SW 1271 (cell line): ENCODE results near the gene WDR91.
"Not testable (repeated sequence)": the region's sequence is repeated elsewhere in the genome, so short reads cannot be mapped to it uniquely, and the experiment has no call there.

Source experiments
- DNase-seq, 2 experiments: peaks; one replicate each; lab custom pipeline; 2025; lab: John Stamatoyannopoulos, UW

WDR91 gene

GRCh38 chr7:135179321-135179925 lies 31.9 kb downstream of the WDR91 start:
- DNase-seq = no peak

DNA sequence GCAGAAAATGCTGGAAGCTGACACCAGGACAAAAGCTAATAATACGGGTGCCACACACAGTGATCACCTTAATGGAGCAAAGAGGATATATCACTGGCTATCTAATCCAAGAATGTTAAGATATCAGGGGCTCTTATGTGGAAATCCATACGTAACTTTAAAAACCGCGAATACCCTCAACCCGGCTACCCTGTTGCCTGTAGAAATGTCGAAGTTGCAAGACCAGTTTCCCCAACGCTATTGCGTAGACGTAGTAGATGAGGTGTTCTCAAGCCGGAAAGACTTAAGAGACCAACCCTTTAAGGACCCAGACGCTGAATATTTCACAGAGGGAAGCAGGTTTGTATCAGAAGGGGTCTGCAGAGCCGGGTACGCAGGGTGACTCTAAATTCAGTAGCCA lies 33.0 kb downstream of the WDR91 start:
- DNase-seq = no peak

- DNase-seq = no peak
These were observed 34.2 kb downstream of the WDR91 start for GRCh38 chr7:135177028-135177696.

DNA sequence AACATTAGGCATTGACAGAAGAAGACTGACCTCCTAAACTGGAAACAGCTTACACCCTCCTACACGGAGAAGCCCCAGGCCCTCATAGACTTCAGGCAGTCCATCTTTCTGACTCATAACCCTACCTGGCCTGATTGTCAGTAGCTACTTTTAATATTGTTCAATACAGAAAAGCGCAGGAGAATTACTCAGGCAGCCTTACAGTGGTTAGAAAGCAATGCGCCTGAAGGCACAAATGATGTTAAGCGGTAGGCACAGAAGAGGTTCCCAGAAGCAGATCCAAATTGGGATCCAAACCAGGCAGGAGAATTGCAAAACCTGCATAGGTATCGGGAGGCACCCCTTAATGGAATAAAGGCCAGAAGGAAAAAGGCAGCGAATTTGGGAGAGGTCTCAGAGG lies 35.4 kb downstream of the WDR91 start:
- no peak for DNase-seq

- no peak for DNase-seq
These were observed 36.4 kb downstream of the WDR91 start for GRCh38 chr7:135174941-135175340.

DNA sequence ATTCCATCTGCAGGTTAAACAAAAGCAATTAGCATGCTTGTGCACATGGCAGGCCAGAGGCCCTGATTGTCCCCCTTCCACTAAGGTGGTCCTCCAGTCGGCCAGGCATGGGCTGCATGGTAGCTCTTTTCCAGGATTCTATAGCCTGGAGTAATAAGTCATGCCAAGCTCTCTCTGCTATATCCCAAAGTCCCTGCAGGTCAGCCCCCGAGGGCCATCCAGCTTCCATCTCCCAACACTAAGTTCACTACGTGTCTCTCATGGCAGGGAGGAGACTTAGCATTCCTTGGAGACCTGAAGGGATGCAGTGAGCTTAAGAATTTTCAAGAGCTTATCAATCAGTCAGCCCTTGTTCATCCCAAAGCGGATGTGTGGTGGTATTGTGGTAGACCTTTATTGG lies 37.4 kb downstream of the WDR91 start:
- not testable (repeated sequence) for DNase-seq

DNA sequence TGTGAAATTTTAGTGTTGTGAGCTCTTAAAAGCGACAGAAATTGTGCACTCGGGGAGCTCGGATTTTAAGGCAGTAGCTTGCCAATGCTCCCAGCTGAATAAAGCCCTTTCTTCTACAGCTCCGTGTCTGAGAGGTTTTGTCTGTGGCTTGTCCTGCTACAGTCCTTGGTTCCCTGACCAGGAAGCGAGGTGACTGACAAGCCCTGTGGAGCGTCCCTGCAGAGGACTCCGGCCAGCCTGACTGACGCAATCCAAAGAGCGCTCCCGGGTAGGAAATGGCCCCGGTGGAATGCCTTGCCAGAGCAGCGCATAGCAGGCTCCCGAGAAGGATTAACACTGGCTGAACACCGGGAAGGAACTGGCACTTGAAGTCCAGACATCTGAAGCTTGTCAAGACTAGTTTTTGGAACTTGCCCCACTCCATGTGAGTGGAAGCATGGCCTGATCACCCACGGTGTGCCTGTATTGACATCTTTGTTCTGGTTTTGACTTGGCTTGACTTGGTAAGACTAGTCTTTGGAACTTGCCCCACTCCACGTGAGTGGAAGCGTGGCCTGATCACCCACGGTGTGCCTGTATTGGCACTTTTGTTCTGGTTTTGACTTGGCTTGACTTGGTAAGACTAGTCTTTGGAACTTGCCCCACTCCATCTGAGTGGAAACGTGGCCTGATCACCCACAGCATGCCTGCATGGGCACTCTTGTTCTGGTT lies 39.6 kb downstream of the WDR91 start:
- not testable (repeated sequence) for DNase-seq

DNA sequence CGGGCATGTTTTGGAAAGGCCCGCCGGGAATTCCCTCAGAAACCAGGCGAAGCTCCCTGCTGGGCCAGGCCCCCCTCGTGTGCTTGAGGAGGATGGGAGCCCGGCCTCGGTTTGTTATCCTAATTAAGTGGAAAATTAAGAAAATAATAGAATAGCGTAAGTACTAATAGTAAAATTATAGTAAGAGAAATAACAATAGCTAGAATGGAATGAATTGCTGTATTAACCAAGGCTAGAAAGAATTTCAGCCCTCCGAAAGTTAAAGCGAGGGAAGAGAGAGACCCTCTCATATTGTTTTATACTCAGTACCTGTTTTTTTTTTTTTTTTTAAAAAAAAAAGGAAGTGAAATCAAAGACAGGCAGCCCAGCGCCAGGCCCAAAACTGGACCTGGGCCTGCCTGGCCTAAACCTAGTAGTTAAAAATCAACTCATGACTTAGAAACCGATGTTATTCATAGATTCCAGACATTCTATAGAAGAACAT lies 40.3 kb downstream of the WDR91 start:
- DNase-seq = not testable (repeated sequence)

DNA sequence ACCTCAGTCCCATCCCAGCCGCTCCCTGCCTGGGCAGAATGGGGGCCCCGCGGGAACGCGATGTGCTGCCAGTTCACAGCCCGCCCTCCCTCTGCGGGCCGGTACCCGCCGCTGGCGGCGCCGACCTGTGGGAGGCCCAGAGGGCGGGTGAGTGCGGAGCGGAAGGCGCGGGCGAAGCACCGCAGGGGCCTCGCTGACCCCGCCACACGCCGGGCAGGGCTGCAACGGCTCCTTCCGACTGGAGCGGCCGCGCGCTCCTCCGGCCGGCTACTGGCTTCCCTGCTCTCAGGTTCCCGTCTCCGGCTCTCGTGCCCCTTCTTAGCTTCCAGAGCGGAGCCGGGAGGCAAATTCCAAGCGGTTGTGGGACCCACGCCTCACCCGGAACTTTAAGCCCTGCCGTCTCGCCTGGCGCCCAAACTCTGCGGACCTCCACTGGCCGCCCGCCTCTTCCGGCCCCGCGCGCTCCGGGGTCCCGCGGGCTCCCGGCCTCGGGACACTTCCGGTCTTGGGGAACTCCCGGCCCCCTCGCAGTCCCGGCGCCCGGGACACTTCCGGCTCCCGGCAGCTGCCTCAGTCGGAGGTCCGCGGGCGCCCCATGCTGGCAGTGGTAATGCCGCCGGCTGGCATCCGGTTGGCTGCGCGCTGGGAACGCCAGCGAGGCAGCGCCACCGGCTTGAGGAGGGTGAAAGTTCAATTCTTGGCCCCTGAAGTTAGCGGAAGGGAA lies 40.9 kb downstream of the WDR91 start, which contains the start of gene CYREN:
TSS of gene CYREN (minus strand) at position 434 of the 724 bp plus-strand sequence. CDS start 1,785 bp downstream, outside the sequence.
- DNase-seq = peak; percentile 79 to 92

- no peak for DNase-seq
These were observed 41.4 kb downstream of the WDR91 start for GRCh38 chr7:135169964-135170273.

DNA sequence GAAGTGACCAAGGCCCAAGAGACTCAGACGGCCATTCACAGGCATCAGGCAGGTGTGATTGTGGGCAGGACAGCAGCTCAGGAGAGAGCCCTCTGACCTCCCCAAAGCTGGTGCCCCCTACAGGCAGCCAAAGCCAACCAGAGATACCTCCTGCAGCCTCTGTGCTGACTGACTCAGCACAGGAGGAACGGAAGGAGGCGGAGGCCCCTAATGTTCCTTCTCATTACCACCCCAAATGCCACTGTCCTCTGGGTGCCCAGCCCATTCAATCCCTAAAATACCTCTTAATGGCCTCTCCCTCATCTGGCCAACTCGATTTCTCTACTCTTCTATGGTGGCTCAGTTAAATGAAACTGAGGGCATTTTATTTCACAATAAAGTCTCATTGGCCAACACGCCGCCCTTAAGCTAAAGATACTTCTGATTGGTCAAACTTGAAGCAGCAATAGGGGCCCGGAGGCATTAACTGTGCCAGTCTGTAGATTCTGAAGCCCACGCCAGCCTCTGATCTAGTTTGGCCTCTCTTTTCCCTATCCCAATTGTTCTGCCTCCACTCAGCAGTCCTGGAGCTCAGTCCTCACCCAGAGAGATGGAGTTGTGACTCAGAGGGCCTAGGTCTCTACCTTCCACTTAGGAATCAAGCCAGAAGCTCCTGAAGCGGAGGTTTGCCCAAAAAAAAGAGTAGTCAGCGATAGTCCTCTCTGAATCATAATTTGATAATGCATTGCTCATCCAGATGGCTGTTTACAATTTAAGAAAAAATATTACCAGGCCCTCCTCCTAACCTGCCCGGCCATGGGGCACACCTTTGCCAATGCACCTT lies 42.0 kb downstream of the WDR91 start:
- DNase-seq = peak; percentile 38 to 50

DNA sequence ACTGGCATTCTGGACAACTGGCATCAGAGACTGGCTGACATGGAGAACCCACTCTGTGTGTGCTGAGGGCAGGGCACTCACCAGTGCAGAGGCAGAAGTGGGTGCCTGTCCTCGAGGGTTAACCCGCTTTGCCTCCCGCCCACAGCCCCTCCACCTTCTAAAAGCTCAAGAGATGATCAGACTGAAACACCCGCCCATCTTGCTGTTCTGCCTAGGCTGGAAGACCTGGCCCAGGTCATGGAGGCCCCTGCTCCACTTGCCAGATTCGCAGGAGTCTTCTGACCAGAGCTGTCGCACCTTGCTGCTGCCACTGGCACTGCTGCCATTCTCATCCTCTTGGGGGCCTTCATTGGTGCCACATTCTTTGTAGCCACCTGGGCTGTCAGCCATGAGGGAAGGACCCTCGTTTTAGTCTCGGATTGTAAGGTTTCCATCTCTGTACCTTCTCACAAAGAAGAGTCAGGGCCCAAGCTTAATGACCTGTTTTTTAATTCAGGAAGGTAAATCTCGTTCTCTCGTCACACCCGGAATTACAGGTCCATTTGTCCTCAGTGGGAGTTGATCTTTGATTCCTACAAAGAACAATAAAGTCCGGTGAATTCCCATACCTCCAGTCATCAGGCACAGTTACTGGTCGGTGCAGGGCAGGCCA lies 42.7 kb downstream of the WDR91 start:
- DNase-seq = no peak

DNA sequence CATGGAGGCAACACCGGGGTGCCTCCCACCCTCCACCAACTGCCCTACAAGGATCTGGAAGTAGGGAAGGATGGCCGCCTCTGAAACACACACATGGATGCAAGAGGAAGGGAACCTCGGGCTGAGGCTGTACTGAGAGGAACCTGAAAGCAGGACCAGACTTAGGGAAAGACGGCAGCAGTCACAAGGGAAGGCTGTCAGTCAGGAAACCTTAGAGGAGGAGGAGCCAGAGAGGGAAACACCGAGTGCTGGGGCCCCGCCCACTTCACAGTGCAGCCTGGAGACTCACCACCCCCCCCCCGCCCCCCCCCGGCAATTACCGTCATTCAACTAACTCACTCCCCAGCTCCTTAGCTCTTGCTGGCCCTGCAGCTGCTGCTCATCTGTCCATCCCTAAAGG lies 43.3 kb downstream of the WDR91 start:
- no peak for DNase-seq

DNA sequence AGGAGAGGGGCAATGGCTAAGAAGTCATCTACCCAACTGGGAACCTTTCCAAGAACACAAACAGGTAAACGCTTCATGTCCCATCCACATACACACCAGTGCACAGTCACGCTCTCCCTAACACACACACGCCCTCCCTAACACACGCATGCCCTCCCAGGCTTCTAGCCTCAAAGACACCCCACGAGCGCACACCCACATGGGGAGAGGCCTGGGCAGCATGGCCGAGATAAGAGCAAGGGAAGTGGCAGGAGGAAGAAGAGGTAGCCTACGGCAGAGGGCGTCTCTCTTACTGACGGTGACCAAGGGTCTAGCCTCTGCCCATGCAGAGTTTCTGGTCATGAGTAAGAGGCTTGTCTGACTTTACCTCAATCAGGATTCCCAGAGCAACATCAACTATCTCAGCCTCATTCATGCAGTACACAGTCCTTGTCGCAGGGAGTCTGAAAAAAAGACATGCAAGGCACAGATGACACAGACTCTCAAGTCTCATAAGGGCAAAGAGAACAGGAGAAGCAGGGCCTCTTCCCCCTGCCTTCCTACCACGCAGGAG lies 43.9 kb downstream of the WDR91 start:
- DNase-seq = no peak

GRCh38 chr7:135166338-135166990 lies 44.9 kb downstream of the WDR91 start:
- no peak for DNase-seq

DNA sequence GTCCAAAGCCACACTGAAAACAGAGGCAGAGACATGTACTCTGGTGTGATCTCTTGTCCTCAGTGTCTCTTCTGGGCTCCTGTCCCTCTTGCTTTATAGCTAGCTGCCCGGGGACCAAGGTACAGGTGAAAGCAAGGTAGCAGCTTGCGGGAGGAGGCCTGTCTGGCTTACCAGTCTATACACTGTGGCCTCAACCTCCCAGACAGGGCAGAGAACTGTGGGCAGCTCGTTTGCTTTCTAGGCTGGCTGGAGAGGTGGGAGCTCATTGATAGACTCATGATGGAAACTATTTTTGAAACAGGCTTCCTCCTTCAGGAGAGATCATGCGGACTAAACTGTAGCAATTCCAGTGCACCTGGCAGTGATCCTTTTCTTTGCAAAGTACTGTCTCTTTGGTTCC lies 45.5 kb downstream of the WDR91 start:
- DNase-seq = no peak

DNA sequence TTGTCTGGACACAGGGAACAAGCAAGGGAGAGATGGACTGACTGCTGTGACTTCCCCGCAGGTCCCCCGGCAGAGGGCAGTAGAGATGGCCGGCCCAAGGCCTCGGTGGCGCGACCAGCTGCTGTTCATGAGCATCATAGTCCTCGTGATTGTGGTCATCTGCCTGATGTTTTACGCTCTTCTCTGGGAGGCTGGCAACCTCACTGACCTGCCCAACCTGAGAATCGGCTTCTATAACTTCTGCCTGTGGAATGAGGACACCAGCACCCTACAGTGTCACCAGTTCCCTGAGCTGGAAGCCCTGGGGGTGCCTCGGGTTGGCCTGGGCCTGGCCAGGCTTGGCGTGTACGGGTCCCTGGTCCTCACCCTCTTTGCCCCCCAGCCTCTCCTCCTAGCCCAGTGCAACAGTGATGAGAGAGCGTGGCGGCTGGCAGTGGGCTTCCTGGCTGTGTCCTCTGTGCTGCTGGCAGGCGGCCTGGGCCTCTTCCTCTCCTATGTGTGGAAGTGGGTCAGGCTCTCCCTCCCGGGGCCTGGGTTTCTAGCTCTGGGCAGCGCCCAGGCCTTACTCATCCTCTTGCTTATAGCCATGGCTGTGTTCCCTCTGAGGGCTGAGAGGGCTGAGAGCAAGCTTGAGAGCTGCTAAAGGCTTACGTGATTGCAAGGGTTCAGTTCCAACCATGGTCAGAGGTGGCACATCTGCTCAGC lies 46.8 kb downstream of the WDR91 start:
- no peak for DNase-seq

DNA sequence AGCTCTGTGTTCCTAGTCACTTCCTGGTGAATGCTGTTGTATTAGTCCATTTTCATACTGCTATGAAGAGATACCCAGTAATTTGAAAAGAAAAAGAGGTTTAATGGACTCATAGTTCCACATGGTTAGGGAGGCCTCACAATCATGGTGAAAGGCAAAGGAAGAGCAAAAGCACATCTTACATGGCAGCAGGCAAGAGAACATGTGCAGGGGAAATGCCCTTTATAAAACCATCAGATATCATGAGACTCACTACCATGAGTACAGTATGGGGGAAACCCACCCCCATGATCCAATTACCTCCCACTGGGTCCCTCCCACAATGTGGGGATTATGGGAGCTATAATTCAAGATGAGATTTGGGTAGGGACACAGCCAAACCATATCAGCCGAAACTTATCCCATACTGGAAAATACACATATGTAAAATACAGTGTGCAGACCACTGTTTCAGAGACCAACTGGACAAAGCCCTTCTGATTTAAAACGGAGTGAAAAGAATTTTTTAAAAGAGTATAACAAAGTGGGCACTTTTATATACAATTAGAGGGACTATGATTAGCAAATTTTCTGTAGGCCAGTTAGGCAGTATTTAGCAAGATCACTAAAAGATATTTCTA lies 48.8 kb downstream of the WDR91 start:
- DNase-seq = no peak

GRCh38 chr7:135161669-135162068 lies 49.7 kb downstream of the WDR91 start:
- no peak for DNase-seq
